ENCODE results near the gene ANGEL1.
A peak's percentile ranks its signal among the peaks of the same experiment; 100 is the strongest.

Gene ANGEL1

GRCh38 chr14:76765461-76765931 lies 47.2 kb downstream of the ANGEL1 start:
- DNase-seq = no peak

- peak; percentile 29 for DNase-seq
Measured at GRCh38 chr14:76763096-76764041, 49.3 kb downstream of the ANGEL1 start.

- no peak for DNase-seq
Measured at GRCh38 chr14:76762411-76763095, 50.1 kb downstream of the ANGEL1 start.

GRCh38 chr14:76761960-76762410 lies 50.7 kb downstream of the ANGEL1 start:
- DNase-seq = no peak

- peak; percentile 74 for DNase-seq
Measured at GRCh38 chr14:76761136-76761959, 51.3 kb downstream of the ANGEL1 start, which contains the start of gene VASH1. Gene VASH1 (plus strand): TSS chr14:76761468. CDS start chr14:76762822, 1,354 bp downstream.

- no peak for DNase-seq
Measured at GRCh38 chr14:76760331-76761135, 52.1 kb downstream of the ANGEL1 start.

GRCh38 chr14:76759589-76759988 lies 53.1 kb downstream of the ANGEL1 start:
- no peak for DNase-seq

- DNase-seq = no peak
Measured at GRCh38 chr14:76756371-76756750, 56.3 kb downstream of the ANGEL1 start.

GRCh38 chr14:76755610-76756370 lies 56.9 kb downstream of the ANGEL1 start:
- no peak for DNase-seq

- DNase-seq = no peak
Measured at GRCh38 chr14:76754586-76754985, 58.1 kb downstream of the ANGEL1 start.

- DNase-seq = no peak
Measured at GRCh38 chr14:76753541-76754198, 59.0 kb downstream of the ANGEL1 start.

GRCh38 chr14:76752744-76753143 lies 59.9 kb downstream of the ANGEL1 start:
- DNase-seq = no peak

- no peak for DNase-seq
Measured at GRCh38 chr14:76742966-76743365, 69.7 kb downstream of the ANGEL1 start.

GRCh38 chr14:76742185-76742584 lies 70.5 kb downstream of the ANGEL1 start:
- no peak for DNase-seq

GRCh38 chr14:76741074-76741473 lies 71.6 kb downstream of the ANGEL1 start:
- no peak for DNase-seq
